SK-N-SH (cell line): Measurements from ENCODE around the gene AHCYL1. TPM values are rescaled to one million over a fixed set of nuclear protein-coding genes. Genes with fewer than 3 reads are reported as not detected.

Source experiments
- CTCF ChIA-PET: fragments of 300-600, 350-600 bp; formaldehyde crosslinking; extraction: SDS; loops from one replicate; lab custom pipeline; 2021; lab: Yijun Ruan, JAX
- POLR2A ChIA-PET: fragments of 350-600 bp; sonication (Branson Sonifier 250); formaldehyde crosslinking; extraction: SDS; loops from one replicate; lab custom pipeline; 2020; ENCODE audit warnings: antibody characterized with exemption, inconsistent platforms; lab: Yijun Ruan, JAX
- DNase-seq: peaks from one replicate; pipeline ENCODE4 v3.0.0; 2012
- H2AFZ ChIP-seq: fragments of 200-600 bp; sonication (generic); 2 replicates; pipeline ENCODE4 v1.8.1; 2016; ENCODE audit warnings: antibody characterized with exemption, mild to moderate bottlenecking, low read depth
- H3F3A ChIP-seq: fragments of 200-600 bp; sonication (generic); replicated peaks from 2 replicates; pipeline ENCODE3; 2016; ENCODE audit warnings: antibody characterized with exemption, mild to moderate bottlenecking; ENCODE audit not compliant: insufficient read depth
- H3K27ac ChIP-seq, 2 experiments: fragments of 200-500 bp in 1 of 2; fragments of 200-600 bp in 1 of 2; sonication (Bioruptor generic) in 1 of 2; sonication (generic), shearing (Covaris generic) in 1 of 2; 2 replicates each; pipeline versions ENCODE4 v1.5.1 to v1.6.1; 2014 to 2016; ENCODE audit warnings: low read depth in 2 of 2, inconsistent platforms in 1 of 2, low read length in 1 of 2, mild to moderate bottlenecking in 1 of 2, mixed read lengths in 1 of 2
- H3K27me3 ChIP-seq: fragments of 200-600 bp; sonication (generic), shearing (Covaris generic); 2 replicates; pipeline ENCODE4 v1.6.1; 2016; ENCODE audit warnings: mixed run types; ENCODE audit not compliant: insufficient read depth
- H3K36me3 ChIP-seq, 2 experiments: fragments of 200-500 bp in 1 of 2; fragments of 200-600 bp in 1 of 2; sonication (Bioruptor generic) in 1 of 2; sonication (generic) in 1 of 2; replicated peaks in 1 of 2; 2 replicates each; pipeline versions ENCODE3 to v1.5.1; 2014 to 2016; ENCODE audit warnings: low read length in 1 of 2, mild to moderate bottlenecking in 1 of 2; ENCODE audit not compliant: insufficient read depth in 2 of 2, control insufficient read depth in 1 of 2
- H3K4me1 ChIP-seq, 2 experiments: fragments of 200-500 bp in 1 of 2; fragments of 200-600 bp in 1 of 2; sonication (Bioruptor generic) in 1 of 2; sonication (generic), shearing (Covaris generic) in 1 of 2; 2 replicates each; pipeline versions ENCODE4 v1.5.1 to v1.6.1; 2014 to 2016; ENCODE audit warnings: low read depth in 1 of 2, low read length in 1 of 2, mixed run types in 1 of 2; ENCODE audit not compliant: insufficient read depth in 2 of 2, control insufficient read depth in 1 of 2
- H3K4me2 ChIP-seq: fragments of 200-600 bp; sonication (generic), shearing (Covaris generic); 2 replicates; pipeline ENCODE4 v1.6.1; 2017; ENCODE audit warnings: mixed run types
- H3K4me3 ChIP-seq, 2 experiments: fragments of 200-500 bp in 1 of 2; fragments of 200-600 bp in 1 of 2; sonication (Bioruptor generic) in 1 of 2; sonication (generic), shearing (Covaris generic) in 1 of 2; 2 replicates each; pipeline versions ENCODE4 v1.5.1 to v1.8.1; 2014 to 2016; ENCODE audit warnings: low read depth in 2 of 2, inconsistent platforms in 1 of 2, low read length in 1 of 2, mild to moderate bottlenecking in 1 of 2, mixed read lengths in 1 of 2, moderate library complexity in 1 of 2
- H3K79me2 ChIP-seq: fragments of 200-600 bp; sonication (generic); 2 replicates; pipeline ENCODE4 v1.8.1; 2017; ENCODE audit warnings: mild to moderate bottlenecking; ENCODE audit not compliant: insufficient read depth
- H3K9ac ChIP-seq: fragments of 200-600 bp; sonication (generic); 2 replicates; pipeline ENCODE4 v1.6.1; 2017; ENCODE audit warnings: mixed run types
- H3K9me2 ChIP-seq: fragments of 200-600 bp; sonication (generic); 2 replicates; pipeline ENCODE4 v1.6.1; 2017; ENCODE audit warnings: mixed run types
- H3K9me3 ChIP-seq: fragments of 200-600 bp; sonication (generic); 2 replicates; pipeline ENCODE4 v1.6.1; 2017; ENCODE audit warnings: mixed run types, mild to moderate bottlenecking, moderate library complexity
- H4K20me1 ChIP-seq: fragments of 200-600 bp; sonication (generic); 2 replicates; pipeline ENCODE4 v1.6.1; 2017; ENCODE audit warnings: mild to moderate bottlenecking, mixed run types; ENCODE audit not compliant: insufficient read depth
- CTCF ChIP-seq: fragments of 200-600 bp; sonication (generic); IDR thresholded peaks from 2 replicates; pipeline ENCODE4 v1.6.1; 2017; ENCODE audit warnings: antibody characterized with exemption, mild to moderate bottlenecking, moderate library complexity
- ELF1 ChIP-seq: IDR thresholded peaks from 2 replicates; pipeline ENCODE4 v1.4.0; 2012
- EP300 ChIP-seq, 2 experiments: IDR thresholded peaks; 2 replicates each; pipeline versions ENCODE4 v1.4.0 to v1.6.1; 2012; ENCODE audit warnings: borderline replicate concordance in 1 of 2, low read depth in 1 of 2, low read length in 1 of 2
- EZH2phosphoT487 ChIP-seq: fragments of 200-600 bp; sonication (generic); IDR thresholded peaks from 2 replicates; pipeline ENCODE4 v1.6.1; 2017; ENCODE audit warnings: low read depth, mixed run types, mild to moderate bottlenecking, antibody characterized with exemption, moderate library complexity, borderline replicate concordance
- FOSL2 ChIP-seq: IDR thresholded peaks from 2 replicates; pipeline ENCODE4 v1.4.0; 2012; ENCODE audit warnings: low read depth, mild to moderate bottlenecking, moderate library complexity, borderline replicate concordance
- FOXM1 ChIP-seq: IDR thresholded peaks from 2 replicates; pipeline ENCODE4 v1.4.0; 2012; ENCODE audit warnings: low read depth, mild to moderate bottlenecking
- GABPA ChIP-seq: IDR thresholded peaks from 2 replicates; pipeline ENCODE4 v1.4.0; 2012; ENCODE audit warnings: low read depth, mild to moderate bottlenecking
- GATA2 ChIP-seq: sonication (generic); formaldehyde crosslinking; IDR thresholded peaks from 2 replicates; pipeline ENCODE4 v1.5.0; 2020; ENCODE audit warnings: mild to moderate bottlenecking, missing genetic modification reagents
- IRF3 ChIP-seq: fragments of 150-350 bp; IDR thresholded peaks from 2 replicates; pipeline ENCODE4 v1.6.1; 2016; ENCODE audit warnings: mild to moderate bottlenecking, low read depth, low read length
- JUND ChIP-seq: IDR thresholded peaks from 2 replicates; pipeline ENCODE4 v1.4.0; 2012
- MEF2A ChIP-seq: IDR thresholded peaks from 2 replicates; pipeline ENCODE4 v1.4.0; 2012; ENCODE audit warnings: low read depth, borderline replicate concordance
- MXI1 ChIP-seq: IDR thresholded peaks from 2 replicates; pipeline ENCODE4 v1.6.1; 2012; ENCODE audit warnings: mild to moderate bottlenecking, low read depth, low read length, improper control_type of control experiment
- NFIC ChIP-seq: IDR thresholded peaks from 2 replicates; pipeline ENCODE4 v1.4.0; 2012; ENCODE audit warnings: borderline replicate concordance
- NRF1 ChIP-seq: IDR thresholded peaks from 2 replicates; pipeline ENCODE4 v1.6.1; 2012; ENCODE audit warnings: low read depth, mild to moderate bottlenecking, low read length
- RAD21 ChIP-seq: IDR thresholded peaks from 2 replicates; pipeline ENCODE4 v1.6.1; 2012; ENCODE audit warnings: mild to moderate bottlenecking, low read length
- RCOR1 ChIP-seq: fragments of 150-350 bp; IDR thresholded peaks from 2 replicates; pipeline ENCODE4 v1.6.1; 2017; ENCODE audit warnings: antibody characterized with exemption, low read length
- RFX5 ChIP-seq: IDR thresholded peaks from 2 replicates; pipeline ENCODE4 v1.6.1; 2012; ENCODE audit warnings: mild to moderate bottlenecking, improper control_type of control experiment, low read length
- RXRA ChIP-seq: IDR thresholded peaks from 2 replicates; pipeline ENCODE4 v1.4.0; 2012; ENCODE audit warnings: low read depth, mild to moderate bottlenecking, borderline replicate concordance
- SMC3 ChIP-seq: IDR thresholded peaks from 2 replicates; pipeline ENCODE4 v1.6.1; 2012; ENCODE audit warnings: low read depth, low read length, improper control_type of control experiment
- TAF1 ChIP-seq: IDR thresholded peaks from 2 replicates; pipeline ENCODE4 v1.6.1; 2012; ENCODE audit warnings: low read depth, mild to moderate bottlenecking, low read length, moderate library complexity, borderline replicate concordance
- TCF12 ChIP-seq: IDR thresholded peaks from 2 replicates; pipeline ENCODE4 v1.4.0; 2012
- USF1 ChIP-seq: IDR thresholded peaks from 2 replicates; pipeline ENCODE4 v1.4.0; 2012; ENCODE audit warnings: low read depth, borderline replicate concordance
- WGBS: methylation state at CpG from one replicate; pipeline ENCODE4 v1.1.6; 2017; ENCODE audit warnings: low lambda C conversion rate; 5-methylcytosine and 5-hydroxymethylcytosine counted together
- polyA plus RNA-seq, 3 experiments: library from polyadenylated mRNA; depleted of rRNA; stranded (reverse); fragments of >200 nt; gene quantifications; 2 replicates each; pipeline ENCODE4 v1.2.3, GENCODE V29; 2012

Gene AHCYL1
- polyA plus RNA-seq, 1 of the 3 experiments (the other 2 are of a cell fraction) = 39.7 TPM

- peak in 1 of 2 experiments; percentile 64; a peak in 1 of 4 replicates for TF ChIP-seq EP300 (IDR thresholded peaks at IDR 0.05; ENCODE audit: borderline replicate concordance in 1 of 2, low read depth in 1 of 2, low read length in 1 of 2)
- no peak for TF ChIP-seq TCF12
- no peak for TF ChIP-seq MEF2A
- no peak for TF ChIP-seq RXRA
Observed at GRCh38 chr1:110062612-110063011, 78.0 kb downstream of the AHCYL1 start (continued).

- DNase-seq = no peak
- Histone ChIP-seq H3K9ac (no peak overlapping the region), H3K27me3 (no peaks in the 10 kb centered on the region; the same call in 1 of the 2 replicates), H3K27ac (peak overlapping the region in 1 of 2 experiments; percentile 93; a peak in 1 of 4 replicates), H3K4me3 (no peak overlapping the region), H3K9me3 (no peaks in the 10 kb centered on the region), H3K36me3 (peaks cover 0 to 10% of the 10 kb centered on the region in 2 experiments), H3K4me2 (no peak overlapping the region), H3K9me2 (no peaks in the 10 kb centered on the region), H3K4me1 (peaks cover 6 to 71% of the 10 kb centered on the region in 2 experiments), H4K20me1 (peaks cover 2% of the 10 kb centered on the region; the same call in 1 of the 2 replicates), H3F3A (peaks cover 1% of the 10 kb centered on the region), H3K79me2 (no peaks in the 10 kb centered on the region), H2AFZ (no peak overlapping the region)
- TF ChIP-seq TCF12 = no peak
- TF ChIP-seq EZH2phosphoT487 = no peak
- TF ChIP-seq GABPA = no peak
- no peak for TF ChIP-seq MEF2A
- no peak for TF ChIP-seq CTCF
- TF ChIP-seq ELF1 = no peak
- 77% methylated on average over 4 of the region's 4 CpGs for WGBS
- ChIA-PET POLR2A (no interaction called here), CTCF (interaction anchor here (1.0 to 42.0 kb wide), 4 partner anchors 13 to 283 kb away, joined by 3 to 1768 read pairs (median 36); partner anchors contain the start of gene UBL4B)
Observed at GRCh38 chr1:110063781-110064180, 79.2 kb downstream of the AHCYL1 start.

- Histone ChIP-seq H2AFZ (no peak overlapping the region), H3K36me3 (peaks cover 0 to 10% of the 10 kb centered on the region in 2 experiments), H3K9me2 (no peaks in the 10 kb centered on the region), H3K4me1 (peaks cover 0 to 62% of the 10 kb centered on the region in 2 experiments; a peak in 3 of 4 replicates)
- POLR2A ChIA-PET = interaction anchor here (0.8 kb wide), 1 partner anchor 106 kb away, joined by 3 read pairs; no protein-coding TSS in a partner anchor
- DNase-seq = no peak
- CTCF ChIA-PET = interaction anchor here (1.4 to 42.0 kb wide), 4 partner anchors 11 to 425 kb away, joined by 3 to 1768 read pairs (median 17); partner anchors contain the start of gene UBL4B
- TF ChIP-seq ELF1 (no peak), FOXM1 (no peak), EP300 (IDR thresholded peaks at IDR 0.05; ENCODE audit: borderline replicate concordance in 1 of 2, low read depth in 1 of 2, low read length in 1 of 2) (no peak), GABPA (no peak), RAD21 (no peak), RFX5 (no peak), FOSL2 (no peak), JUND (no peak), SMC3 (no peak), NFIC (no peak), MEF2A (no peak), MXI1 (no peak), GATA2 (CRISPR knock-in tag) (no peak), NRF1 (no peak), USF1 (no peak), IRF3 (no peak), RCOR1 (no peak), TAF1 (no peak)
- TF ChIP-seq, all 33 proteins: peak for 0
- Histone ChIP-seq H3K4me3 (no peak overlapping the region), H3K27me3 (no peaks in the 10 kb centered on the region; the same call in 1 of the 2 replicates), H3K9ac (no peak overlapping the region), H3K9me3 (no peaks in the 10 kb centered on the region), H3K27ac (no peak overlapping the region; a peak in 1 of 4 replicates), H3K4me2 (no peak overlapping the region), H3K79me2 (no peaks in the 10 kb centered on the region), H4K20me1 (no peaks in the 10 kb centered on the region), H3F3A (no peaks in the 10 kb centered on the region)
- WGBS = 94% methylated on average over 11 of the region's 18 CpGs
Observed at GRCh38 chr1:110064576-110065337, 80.2 kb downstream of the AHCYL1 start.
